Sigmoid colon (tissue), 4 donors: ENCODE measurements around the gene ST6GALNAC4.

Experiments used
- POLR2A ChIP-seq, 2 donors: fragments of 450-650 bp; IDR thresholded peaks; one replicate each; pipeline ENCODE4 v1.6.1; 2016; ENCODE audit warnings: antibody characterized with exemption in 2 of 2, mild to moderate bottlenecking in 2 of 2, moderate library complexity in 2 of 2
- POLR2AphosphoS5 ChIP-seq, 4 donors: sonication (generic); formaldehyde crosslinking; IDR thresholded peaks; one replicate each; pipeline ENCODE4 v1.6.1; 2017; ENCODE audit warnings: antibody characterized with exemption in 4 of 4

DNA sequence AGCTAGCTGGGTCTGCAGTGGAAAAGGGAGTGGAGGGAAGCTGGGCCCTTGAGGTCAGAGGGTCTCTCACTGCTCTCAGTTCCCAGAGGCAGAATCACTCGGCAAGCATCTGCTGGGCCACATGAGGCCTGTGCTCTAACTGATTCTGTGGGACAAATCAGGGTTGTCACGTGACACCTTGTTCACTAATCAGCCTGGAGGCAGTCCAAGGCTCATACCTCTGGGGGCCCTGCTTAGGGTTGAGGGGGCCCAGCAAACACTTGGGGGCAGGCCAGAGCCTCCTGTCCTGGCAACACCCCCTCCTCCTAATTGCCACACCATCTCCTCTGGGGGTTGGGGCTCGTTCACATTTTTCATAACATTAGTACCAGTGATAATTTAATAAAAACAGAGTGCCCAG lies 29.9 kb upstream of the ST6GALNAC4 start:
- TF ChIP-seq POLR2AphosphoS5 (IDR thresholded peaks at IDR 0.05) (no peak), POLR2A (IDR thresholded peaks at IDR 0.05) (no peak)
